ENCODE data around the gene EPAS1.

DNA sequence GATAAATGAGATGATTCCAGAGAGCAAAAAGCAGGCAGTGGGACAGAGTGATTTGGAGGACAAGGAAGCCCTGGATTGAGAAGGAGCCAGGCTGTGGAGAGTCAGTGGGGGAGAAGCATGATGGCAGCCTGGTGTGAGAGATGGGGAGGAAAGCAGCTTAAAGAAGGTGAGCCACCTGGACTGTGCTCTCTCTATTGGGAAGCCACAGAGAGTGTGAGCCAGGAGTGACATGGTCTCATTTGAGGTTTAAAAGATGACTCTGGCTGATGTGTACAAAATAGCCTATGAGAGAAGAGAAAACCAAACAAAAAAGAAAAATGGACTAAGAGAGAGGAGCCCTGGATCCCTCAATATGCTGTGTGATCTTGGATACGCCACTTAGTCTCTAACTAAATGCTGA lies 12.9 kb upstream of the EPAS1 start:
- TF ChIP-seq, protein P1, sequence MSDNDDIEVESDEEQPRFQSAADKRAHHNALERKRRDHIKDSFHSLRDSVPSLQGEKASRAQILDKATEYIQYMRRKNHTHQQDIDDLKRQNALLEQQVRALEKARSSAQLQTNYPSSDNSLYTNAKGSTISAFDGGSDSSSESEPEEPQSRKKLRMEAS (CRISPR knock-in tag; IDR thresholded peaks at IDR 0.05): no peak
- no peak for TF ChIP-seq POLR2A (conservative IDR thresholded peaks at IDR 0.05)
- TF ChIP-seq, protein P2, sequence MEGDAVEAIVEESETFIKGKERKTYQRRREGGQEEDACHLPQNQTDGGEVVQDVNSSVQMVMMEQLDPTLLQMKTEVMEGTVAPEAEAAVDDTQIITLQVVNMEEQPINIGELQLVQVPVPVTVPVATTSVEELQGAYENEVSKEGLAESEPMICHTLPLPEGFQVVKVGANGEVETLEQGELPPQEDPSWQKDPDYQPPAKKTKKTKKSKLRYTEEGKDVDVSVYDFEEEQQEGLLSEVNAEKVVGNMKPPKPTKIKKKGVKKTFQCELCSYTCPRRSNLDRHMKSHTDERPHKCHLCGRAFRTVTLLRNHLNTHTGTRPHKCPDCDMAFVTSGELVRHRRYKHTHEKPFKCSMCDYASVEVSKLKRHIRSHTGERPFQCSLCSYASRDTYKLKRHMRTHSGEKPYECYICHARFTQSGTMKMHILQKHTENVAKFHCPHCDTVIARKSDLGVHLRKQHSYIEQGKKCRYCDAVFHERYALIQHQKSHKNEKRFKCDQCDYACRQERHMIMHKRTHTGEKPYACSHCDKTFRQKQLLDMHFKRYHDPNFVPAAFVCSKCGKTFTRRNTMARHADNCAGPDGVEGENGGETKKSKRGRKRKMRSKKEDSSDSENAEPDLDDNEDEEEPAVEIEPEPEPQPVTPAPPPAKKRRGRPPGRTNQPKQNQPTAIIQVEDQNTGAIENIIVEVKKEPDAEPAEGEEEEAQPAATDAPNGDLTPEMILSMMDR (IDR thresholded peaks at IDR 0.05 in 2 of 3, conservative IDR thresholded peaks at IDR 0.05 in 1 of 3; ENCODE audit: insufficient read depth in 2 of 3, low read depth in 1 of 3, low read length in 3 of 3): no peak
- no peak for TF ChIP-seq JUN (IDR thresholded peaks at IDR 0.05; ENCODE audit: borderline replicate concordance, low read depth, low read length)
- TF ChIP-seq JUN (CRISPR knock-in tag; IDR thresholded peaks at IDR 0.05; ENCODE audit: borderline replicate concordance): no peak
- TF ChIP-seq ZNF184 (CRISPR knock-in tag; IDR thresholded peaks at IDR 0.05): no peak
- TF ChIP-seq, protein P3, sequence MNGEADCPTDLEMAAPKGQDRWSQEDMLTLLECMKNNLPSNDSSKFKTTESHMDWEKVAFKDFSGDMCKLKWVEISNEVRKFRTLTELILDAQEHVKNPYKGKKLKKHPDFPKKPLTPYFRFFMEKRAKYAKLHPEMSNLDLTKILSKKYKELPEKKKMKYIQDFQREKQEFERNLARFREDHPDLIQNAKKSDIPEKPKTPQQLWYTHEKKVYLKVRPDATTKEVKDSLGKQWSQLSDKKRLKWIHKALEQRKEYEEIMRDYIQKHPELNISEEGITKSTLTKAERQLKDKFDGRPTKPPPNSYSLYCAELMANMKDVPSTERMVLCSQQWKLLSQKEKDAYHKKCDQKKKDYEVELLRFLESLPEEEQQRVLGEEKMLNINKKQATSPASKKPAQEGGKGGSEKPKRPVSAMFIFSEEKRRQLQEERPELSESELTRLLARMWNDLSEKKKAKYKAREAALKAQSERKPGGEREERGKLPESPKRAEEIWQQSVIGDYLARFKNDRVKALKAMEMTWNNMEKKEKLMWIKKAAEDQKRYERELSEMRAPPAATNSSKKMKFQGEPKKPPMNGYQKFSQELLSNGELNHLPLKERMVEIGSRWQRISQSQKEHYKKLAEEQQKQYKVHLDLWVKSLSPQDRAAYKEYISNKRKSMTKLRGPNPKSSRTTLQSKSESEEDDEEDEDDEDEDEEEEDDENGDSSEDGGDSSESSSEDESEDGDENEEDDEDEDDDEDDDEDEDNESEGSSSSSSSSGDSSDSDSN (IDR thresholded peaks at IDR 0.05; ENCODE audit: borderline replicate concordance in 1 of 2, low read depth in 2 of 2, low read length in 2 of 2): no peak
- TF ChIP-seq EP300 (IDR thresholded peaks at IDR 0.05; ENCODE audit: low read length): no peak
- no peak for TF ChIP-seq NFIC (IDR thresholded peaks at IDR 0.05)
